ENCODE measurements around the gene RNF208. TPM values are rescaled to one million over a fixed set of nuclear protein-coding genes. Genes with fewer than 3 reads are reported as not detected.

The RNF208 gene
- polyA plus RNA-seq, 3 donors: 1.5 TPM; not detected in 2

DNA sequence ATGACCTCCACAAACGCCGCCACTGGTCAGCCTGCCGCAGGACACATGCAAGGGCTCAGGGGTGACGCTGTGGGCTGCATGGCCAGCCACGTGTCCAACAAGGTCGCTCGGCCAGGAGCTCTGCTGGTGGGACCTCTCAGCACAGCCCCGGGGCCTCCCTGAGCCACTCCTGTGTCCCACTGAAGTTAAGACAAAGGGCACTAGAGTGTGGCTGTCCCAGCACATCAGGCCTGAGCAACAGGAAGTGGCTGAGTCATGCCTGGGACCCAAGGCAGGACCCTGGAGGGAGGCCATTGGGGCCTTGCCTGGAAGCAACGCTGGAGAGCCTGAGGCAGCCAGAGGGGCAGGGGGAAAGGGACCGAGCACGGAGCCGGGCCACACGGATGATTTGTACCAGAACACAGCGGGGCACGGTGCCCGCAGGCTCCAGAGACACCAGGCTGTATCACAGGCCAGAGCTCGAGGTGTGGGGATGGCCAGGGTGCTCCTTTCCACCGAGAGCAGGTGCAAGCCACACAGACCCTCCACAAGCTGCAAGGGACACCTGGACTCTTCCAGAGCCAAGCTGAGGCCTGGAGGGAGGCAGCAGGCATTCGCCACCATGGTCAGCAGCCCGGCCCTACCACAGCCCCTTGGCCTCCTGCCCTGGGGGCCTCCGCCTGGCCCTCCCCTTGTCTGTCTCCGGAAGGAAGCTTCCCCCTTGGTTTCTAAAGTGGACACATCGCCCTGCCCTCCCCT, 43.7 kb downstream of the RNF208 start:
- peaks cover 57 to 62% of the 10 kb centered on the region in 2 donors for H3K36me3 ChIP-seq (replicated peaks in 1 of 2; ENCODE audit: control insufficient read depth in 1 of 2, insufficient read depth in 2 of 2, low read length in 2 of 2)
- Mint-ChIP-seq H3K27me3 (ENCODE audit: low read depth in 3 of 3) (peaks cover 1 to 12% (median 11%) of the 10 kb centered on the region in 3 donors), H3K4me3 (no peak overlapping the region), H3K9me3 (no peaks in the 10 kb centered on the region), H3K27ac (peak overlapping the region in 1 of 7 donors; percentile 68), H3K4me1 (no peaks in the 10 kb centered on the region), H3K36me3 (peaks cover 41 to 56% of the 10 kb centered on the region in 2 donors)
- no peak overlapping the region for H3K4me2 ChIP-seq (replicated peaks; ENCODE audit: extremely low read depth, low read length, poor library complexity, severe bottlenecking)
- H3K27ac ChIP-seq (ENCODE audit: low read depth in 1 of 2, low read length in 2 of 2): no peak overlapping the region
- intact Hi-C loops (cut with micrococcal nuclease): no loop called here
- H3K9me3 ChIP-seq (replicated peaks in 1 of 2; ENCODE audit: control insufficient read depth in 1 of 2, insufficient read depth in 1 of 2, low read length in 2 of 2): no peaks in the 10 kb centered on the region
- H2AFZ ChIP-seq (ENCODE audit: insufficient read depth, low read depth, low read length, poor library complexity, severe bottlenecking): no peak overlapping the region
- H3K9ac ChIP-seq (ENCODE audit: insufficient read depth, low read length, poor library complexity, severe bottlenecking): no peak overlapping the region
- H3K4me1 ChIP-seq (ENCODE audit: control insufficient read depth in 1 of 2, insufficient read depth in 2 of 2, low read length in 2 of 2): no peaks in the 10 kb centered on the region
- WGBS (ENCODE audit: insufficient coverage): 96% methylated on average over 20 of the region's 23 CpGs
- H3K4me3 ChIP-seq (replicated peaks in 1 of 3; ENCODE audit: low read depth in 2 of 3, low read length in 3 of 3): no peak overlapping the region
- TF ChIP-seq, protein P1, sequence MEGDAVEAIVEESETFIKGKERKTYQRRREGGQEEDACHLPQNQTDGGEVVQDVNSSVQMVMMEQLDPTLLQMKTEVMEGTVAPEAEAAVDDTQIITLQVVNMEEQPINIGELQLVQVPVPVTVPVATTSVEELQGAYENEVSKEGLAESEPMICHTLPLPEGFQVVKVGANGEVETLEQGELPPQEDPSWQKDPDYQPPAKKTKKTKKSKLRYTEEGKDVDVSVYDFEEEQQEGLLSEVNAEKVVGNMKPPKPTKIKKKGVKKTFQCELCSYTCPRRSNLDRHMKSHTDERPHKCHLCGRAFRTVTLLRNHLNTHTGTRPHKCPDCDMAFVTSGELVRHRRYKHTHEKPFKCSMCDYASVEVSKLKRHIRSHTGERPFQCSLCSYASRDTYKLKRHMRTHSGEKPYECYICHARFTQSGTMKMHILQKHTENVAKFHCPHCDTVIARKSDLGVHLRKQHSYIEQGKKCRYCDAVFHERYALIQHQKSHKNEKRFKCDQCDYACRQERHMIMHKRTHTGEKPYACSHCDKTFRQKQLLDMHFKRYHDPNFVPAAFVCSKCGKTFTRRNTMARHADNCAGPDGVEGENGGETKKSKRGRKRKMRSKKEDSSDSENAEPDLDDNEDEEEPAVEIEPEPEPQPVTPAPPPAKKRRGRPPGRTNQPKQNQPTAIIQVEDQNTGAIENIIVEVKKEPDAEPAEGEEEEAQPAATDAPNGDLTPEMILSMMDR (IDR thresholded peaks at IDR 0.05): no peak
- peaks cover 0 to 8% of the 10 kb centered on the region in 2 donors for H3K27me3 ChIP-seq (ENCODE audit: control insufficient read depth in 2 of 2, insufficient read depth in 2 of 2, low read length in 2 of 2)
- H3K79me2 ChIP-seq (ENCODE audit: insufficient read depth, low read length): no peaks in the 10 kb centered on the region
- DNase-seq: no peak
- no peaks in the 10 kb centered on the region for H4K20me1 ChIP-seq (ENCODE audit: insufficient read depth, low read length)

DNA sequence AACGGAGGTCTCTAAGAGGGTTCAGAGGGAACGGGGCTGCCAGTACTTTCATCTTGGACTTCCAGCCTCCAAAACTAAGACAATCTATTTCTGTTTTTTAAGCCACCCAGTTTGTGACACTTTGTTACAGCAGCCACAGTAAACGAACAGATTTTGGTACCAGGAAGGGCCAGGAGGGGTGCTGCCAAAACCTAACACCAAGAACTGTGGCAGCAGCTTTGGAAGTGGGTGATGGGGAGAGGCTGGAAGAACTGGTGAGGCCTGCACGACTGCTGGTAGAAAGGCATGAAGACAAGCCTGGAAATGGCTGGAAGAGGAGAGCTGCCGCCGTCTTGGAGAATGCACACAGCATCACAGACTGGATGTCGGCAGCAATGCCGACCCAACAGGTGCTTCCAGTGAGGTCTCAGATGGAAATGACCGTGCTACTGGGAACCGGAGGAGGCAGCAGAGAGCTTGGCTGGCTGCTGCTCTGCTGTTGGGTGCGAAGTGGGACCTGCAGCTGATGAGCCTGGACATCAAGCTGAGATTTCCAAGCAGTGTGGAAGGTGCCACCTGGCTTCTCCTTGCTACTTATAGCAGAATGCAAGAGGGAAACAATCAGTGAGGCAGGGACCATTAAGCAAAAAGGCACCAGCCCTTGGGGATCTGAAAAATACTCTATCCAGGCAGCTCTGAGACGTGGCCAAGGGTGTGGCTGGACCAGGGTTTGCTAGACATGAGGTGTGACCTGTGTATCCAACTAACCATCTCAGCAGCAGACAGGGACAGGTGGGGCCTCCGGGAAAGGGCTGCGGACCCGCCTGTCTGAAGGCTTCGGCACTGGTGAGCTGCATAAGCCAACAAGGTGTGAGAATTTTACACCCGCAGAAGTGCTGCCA, 45.5 kb downstream of the RNF208 start:
- Histone ChIP-seq H3K9me3 (replicated peaks in 1 of 2; ENCODE audit: control insufficient read depth in 1 of 2, insufficient read depth in 1 of 2, low read length in 2 of 2) (no peaks in the 10 kb centered on the region), H3K4me3 (replicated peaks in 1 of 3; ENCODE audit: low read depth in 2 of 3, low read length in 3 of 3) (no peak overlapping the region), H3K36me3 (replicated peaks in 1 of 2; ENCODE audit: control insufficient read depth in 1 of 2, insufficient read depth in 2 of 2, low read length in 2 of 2) (peaks cover 39 to 47% of the 10 kb centered on the region in 2 donors), H3K79me2 (ENCODE audit: insufficient read depth, low read length) (no peaks in the 10 kb centered on the region), H3K4me2 (replicated peaks; ENCODE audit: extremely low read depth, low read length, poor library complexity, severe bottlenecking) (no peak overlapping the region), H3K4me1 (ENCODE audit: control insufficient read depth in 1 of 2, insufficient read depth in 2 of 2, low read length in 2 of 2) (no peaks in the 10 kb centered on the region), H3K27me3 (ENCODE audit: control insufficient read depth in 2 of 2, insufficient read depth in 2 of 2, low read length in 2 of 2) (peaks cover 0 to 22% of the 10 kb centered on the region in 2 donors), H4K20me1 (ENCODE audit: insufficient read depth, low read length) (no peaks in the 10 kb centered on the region), H3K9ac (ENCODE audit: insufficient read depth, low read length, poor library complexity, severe bottlenecking) (no peak overlapping the region), H3K27ac (ENCODE audit: low read depth in 1 of 2, low read length in 2 of 2) (no peak overlapping the region), H2AFZ (ENCODE audit: insufficient read depth, low read depth, low read length, poor library complexity, severe bottlenecking) (no peak overlapping the region)
- intact Hi-C loops (cut with micrococcal nuclease): no loop called here
- WGBS (ENCODE audit: insufficient coverage): 74% methylated on average over 17 of the region's 17 CpGs
- Mint-ChIP-seq H3K9me3 (no peaks in the 10 kb centered on the region), H3K4me1 (no peaks in the 10 kb centered on the region), H3K36me3 (peaks cover 28 to 38% of the 10 kb centered on the region in 2 donors), H3K4me3 (no peak overlapping the region), H3K27me3 (ENCODE audit: low read depth in 3 of 3) (peaks cover 10 to 29% (median 26%) of the 10 kb centered on the region in 3 donors), H3K27ac (peak overlapping the region in 3 of 7 donors; percentile 55 to 82 (median 69))
- TF ChIP-seq, protein P1 (IDR thresholded peaks at IDR 0.05): peak; percentile 46
- DNase-seq: peak in 1 of 3 donors; percentile 13
